T1000 (cell line): ENCODE data around the gene STXBP6.
"Not testable (repeated sequence)": the region's sequence is repeated elsewhere in the genome, so short reads cannot be mapped to it uniquely, and the experiment has no call there.

Experiments
- DNase-seq: peaks from one replicate; lab custom pipeline; 2025; ENCODE audit warnings: mixed read lengths; lab: John Stamatoyannopoulos, UW

The STXBP6 gene

GRCh38 chr14:24986206-24986893 lies 63.6 kb downstream of the STXBP6 start:
- DNase-seq = no peak

GRCh38 chr14:24984846-24985589 lies 64.9 kb downstream of the STXBP6 start:
- DNase-seq = no peak

- no peak for DNase-seq
These were observed 67.3 kb downstream of the STXBP6 start for GRCh38 chr14:24982472-24983155.

GRCh38 chr14:24979725-24980239 lies 70.2 kb downstream of the STXBP6 start:
- no peak for DNase-seq

GRCh38 chr14:24978862-24979724 lies 70.9 kb downstream of the STXBP6 start:
- DNase-seq = no peak

GRCh38 chr14:24976602-24977001 lies 73.3 kb downstream of the STXBP6 start:
- no peak for DNase-seq

- no peak for DNase-seq
These were observed 74.6 kb downstream of the STXBP6 start for GRCh38 chr14:24975393-24975792.

- DNase-seq = no peak
These were observed 75.2 kb downstream of the STXBP6 start for GRCh38 chr14:24974591-24975374.

- DNase-seq = no peak
These were observed 77.1 kb downstream of the STXBP6 start for GRCh38 chr14:24972844-24973243.

GRCh38 chr14:24971255-24971654 lies 78.7 kb downstream of the STXBP6 start:
- DNase-seq = no peak

- no peak for DNase-seq
These were observed 83.4 kb downstream of the STXBP6 start for GRCh38 chr14:24966579-24966964.

GRCh38 chr14:24965934-24966578 lies 83.9 kb downstream of the STXBP6 start:
- no peak for DNase-seq

GRCh38 chr14:24965578-24965933 lies 84.4 kb downstream of the STXBP6 start:
- no peak for DNase-seq

GRCh38 chr14:24964591-24964990 lies 85.4 kb downstream of the STXBP6 start:
- DNase-seq = no peak

GRCh38 chr14:24964048-24964447 lies 85.9 kb downstream of the STXBP6 start:
- no peak for DNase-seq

- DNase-seq = not testable (repeated sequence)
These were observed 87.8 kb downstream of the STXBP6 start for GRCh38 chr14:24962118-24962517.

- DNase-seq = no peak
These were observed 89.1 kb downstream of the STXBP6 start for GRCh38 chr14:24960816-24961215.

GRCh38 chr14:24959791-24960331 lies 90.1 kb downstream of the STXBP6 start:
- DNase-seq = no peak

- DNase-seq = no peak
These were observed 91.7 kb downstream of the STXBP6 start for GRCh38 chr14:24958271-24958670.

- DNase-seq = no peak
These were observed 92.1 kb downstream of the STXBP6 start for GRCh38 chr14:24957814-24958213.
